ENCODE measurements around the gene RFX7.
"Not testable (repeated sequence)": the region's sequence is repeated elsewhere in the genome, so short reads cannot be mapped to it uniquely, and the experiment has no call there.

Gene RFX7

DNA sequence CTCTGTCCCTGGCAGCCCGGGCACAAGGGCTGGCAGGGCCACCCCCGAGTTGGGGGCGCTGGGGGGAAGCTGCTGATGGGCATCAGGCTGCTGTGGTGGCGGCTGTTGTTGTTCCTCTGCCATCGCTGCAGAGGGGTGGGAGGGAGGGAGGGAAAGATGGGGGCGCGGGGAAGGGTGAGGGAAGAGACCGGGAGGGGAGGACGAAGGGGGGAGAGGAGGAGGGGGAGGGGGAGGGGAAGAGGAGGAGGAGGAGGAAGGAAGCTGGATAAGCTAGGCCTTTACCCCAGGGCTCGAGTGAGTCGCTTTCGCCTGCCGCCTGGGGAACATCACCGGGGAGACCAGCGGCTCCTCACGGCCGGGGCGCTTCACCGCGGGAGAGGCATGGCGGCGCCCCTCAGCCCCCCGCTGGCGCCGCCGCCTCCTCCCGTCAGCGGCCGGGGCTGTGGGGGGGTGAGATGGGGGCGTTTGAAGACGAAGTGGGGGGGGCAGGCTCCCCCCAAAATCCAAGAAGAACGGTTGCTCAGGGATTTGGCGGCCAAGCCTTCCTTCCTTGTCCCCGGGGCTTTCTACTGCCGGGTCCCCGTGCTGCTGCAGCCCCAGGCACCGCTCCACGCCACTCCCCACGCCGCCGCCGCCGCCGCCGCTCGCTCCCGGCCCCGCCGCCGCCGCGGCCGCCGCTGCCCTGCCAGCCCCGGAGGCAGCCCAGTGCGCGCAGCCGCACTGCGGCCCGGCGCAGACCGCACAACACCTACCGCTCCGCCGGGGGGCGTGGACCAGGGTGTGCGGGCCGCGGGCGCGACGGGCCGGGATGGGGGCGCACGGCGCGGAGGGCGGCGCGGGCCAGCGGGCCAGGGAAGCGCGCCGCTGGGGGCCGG is at the start of gene RFX7:
Gene RFX7 (minus strand): TSS at position 717 of the 875 bp plus-strand sequence. CDS start 594 bp downstream, at position 123.
- peak; percentile 76 for DNase-seq

DNA sequence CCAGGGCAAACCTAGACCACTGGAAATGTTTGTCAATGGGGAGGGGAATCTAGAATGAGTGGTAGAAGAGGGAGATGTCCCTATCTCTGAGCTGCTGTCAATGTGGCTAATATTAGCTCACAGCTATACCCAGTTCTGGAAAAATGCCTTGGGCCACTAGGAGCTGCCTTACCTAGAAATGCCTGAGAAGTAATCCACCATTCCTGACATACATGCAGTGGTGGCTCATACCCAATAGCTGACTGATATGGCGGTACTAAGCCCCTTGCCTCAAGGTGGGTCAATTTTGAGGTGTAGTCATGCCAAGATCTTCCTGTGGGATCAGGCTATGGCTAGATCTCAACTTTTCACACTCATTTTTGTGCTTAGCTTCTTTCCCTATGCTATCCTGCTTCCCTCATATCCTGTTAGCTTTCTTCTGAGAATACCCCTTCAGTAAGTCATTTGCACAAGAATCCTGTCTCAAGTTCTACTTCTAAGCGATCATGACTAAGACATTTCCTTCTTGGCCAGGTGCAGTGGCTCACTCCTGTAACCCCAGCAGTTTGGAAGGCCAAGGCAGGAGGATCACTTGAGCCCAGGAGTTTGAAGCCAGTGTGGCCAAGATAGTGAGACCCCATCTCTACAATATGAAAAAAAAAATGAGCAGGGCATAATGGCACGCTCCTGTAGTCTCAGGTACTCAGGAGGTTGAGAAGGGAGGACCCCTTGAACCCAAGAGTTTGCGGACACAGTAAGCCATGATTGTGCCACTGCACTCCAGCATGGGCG is 49.1 kb upstream of the RFX7 start:
- no peak for DNase-seq

DNA sequence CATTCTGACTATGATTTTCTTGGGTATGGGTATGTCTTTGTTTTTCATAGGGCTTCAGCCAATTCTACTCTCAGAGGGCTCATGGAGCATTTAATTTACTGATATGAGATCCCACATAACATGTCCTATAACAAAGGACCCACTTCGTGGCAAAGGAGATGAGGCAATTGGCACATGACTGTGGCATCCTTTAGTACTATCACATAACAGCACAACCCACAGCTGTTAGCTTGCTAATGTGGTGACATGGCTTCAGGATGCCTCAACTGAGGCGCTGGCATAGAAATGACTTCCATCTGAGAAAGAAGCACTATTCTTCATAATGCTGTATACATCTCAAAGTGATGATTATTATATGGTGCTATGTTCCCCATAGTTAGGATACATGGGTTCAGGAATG is 48.1 kb upstream of the RFX7 start:
- DNase-seq = no peak

DNA sequence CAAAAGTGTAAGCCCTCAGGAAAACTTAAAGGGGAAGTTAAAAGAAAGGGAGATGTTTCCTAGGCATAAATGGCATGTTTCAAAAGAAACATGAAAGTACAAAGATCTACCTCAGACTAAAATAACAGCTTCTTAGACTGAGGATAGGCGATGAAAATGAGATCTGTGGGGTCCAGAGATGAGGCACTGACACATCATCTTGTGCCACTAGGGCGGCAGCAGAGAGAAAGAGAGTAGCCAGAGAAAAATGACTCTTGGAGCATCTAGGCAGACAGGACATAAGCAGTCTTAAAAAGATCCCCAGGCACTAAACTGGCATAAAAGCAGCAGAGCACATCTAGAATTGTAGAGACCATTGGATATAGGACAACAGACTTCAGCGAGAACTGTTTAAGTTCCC is 42.5 kb upstream of the RFX7 start:
- no peak for DNase-seq

DNA sequence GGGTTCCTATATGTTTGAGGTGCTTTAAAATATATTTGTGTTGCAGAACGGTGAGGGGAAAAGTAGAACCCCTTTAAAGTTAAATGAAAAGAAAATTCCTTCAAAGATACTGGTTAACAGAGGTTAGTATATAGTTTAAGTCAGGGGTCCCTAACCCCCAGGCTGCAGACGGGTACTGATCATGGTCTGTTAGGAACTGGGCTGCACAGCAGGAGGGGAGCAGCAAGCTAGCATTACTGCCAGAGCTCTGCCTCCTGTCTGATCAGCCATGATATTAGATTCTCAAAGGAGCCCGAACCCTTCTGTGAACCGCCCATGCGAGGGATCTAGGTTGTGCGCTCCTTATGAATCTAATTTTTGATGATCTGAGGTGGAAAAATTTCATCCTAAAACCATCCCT is 37.5 kb upstream of the RFX7 start:
- no peak for DNase-seq

DNA sequence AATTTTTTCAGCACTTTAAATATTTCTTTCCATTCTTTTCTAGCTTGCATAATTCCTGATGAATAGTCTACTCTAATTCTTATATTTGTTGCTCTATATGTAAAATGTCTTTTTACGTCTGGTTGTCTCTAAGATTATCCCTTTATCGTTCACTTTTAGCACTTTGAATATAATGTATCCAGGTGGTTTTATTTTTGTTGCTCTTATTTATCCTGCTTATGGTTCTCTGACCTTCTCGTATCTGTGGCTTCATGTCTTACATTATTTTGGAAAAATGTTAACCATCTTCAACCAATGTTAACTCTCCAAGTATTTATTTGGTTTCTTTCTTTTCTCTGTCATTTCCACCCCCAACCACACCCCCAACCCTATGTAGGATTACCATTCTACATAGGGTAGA is 30.0 kb upstream of the RFX7 start:
- no peak for DNase-seq

DNA sequence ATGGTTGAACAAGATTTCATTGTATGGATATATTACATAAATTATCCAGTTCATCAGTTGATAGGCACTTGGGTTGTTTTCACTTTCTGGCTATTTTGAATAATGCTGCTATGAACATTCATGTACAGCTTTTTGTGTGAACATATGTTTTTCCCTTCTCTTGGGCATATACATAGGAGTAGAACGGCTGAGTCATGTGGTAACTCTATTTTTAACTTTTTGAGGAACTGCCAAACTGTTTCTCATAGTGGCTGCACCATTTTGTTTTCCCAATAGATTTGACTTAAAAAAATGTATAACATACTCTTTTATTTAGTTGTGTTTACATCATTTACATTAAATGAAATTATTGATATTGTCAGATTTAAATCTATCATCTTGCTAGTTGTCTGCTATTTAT is 28.8 kb upstream of the RFX7 start:
- no peak for DNase-seq

DNA sequence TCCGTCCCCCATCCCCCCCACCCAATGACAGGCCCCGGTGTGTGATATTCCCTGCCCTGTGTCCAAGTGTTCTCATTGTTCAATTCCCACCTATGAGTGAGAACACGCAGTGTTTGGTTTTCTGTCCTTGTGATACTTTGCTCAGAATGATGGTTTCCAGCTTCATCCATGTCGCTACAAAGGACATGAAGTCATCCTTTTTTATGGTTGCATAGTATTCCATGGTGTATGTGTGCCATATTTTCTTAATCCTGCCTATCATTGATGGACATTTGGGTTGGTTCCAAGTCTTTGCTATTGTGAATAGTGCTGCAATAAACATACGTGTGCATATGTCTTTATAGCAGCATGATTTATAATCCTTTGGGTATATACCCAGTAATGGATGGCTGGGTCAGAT is 22.8 kb upstream of the RFX7 start:
- DNase-seq = not testable (repeated sequence)

DNA sequence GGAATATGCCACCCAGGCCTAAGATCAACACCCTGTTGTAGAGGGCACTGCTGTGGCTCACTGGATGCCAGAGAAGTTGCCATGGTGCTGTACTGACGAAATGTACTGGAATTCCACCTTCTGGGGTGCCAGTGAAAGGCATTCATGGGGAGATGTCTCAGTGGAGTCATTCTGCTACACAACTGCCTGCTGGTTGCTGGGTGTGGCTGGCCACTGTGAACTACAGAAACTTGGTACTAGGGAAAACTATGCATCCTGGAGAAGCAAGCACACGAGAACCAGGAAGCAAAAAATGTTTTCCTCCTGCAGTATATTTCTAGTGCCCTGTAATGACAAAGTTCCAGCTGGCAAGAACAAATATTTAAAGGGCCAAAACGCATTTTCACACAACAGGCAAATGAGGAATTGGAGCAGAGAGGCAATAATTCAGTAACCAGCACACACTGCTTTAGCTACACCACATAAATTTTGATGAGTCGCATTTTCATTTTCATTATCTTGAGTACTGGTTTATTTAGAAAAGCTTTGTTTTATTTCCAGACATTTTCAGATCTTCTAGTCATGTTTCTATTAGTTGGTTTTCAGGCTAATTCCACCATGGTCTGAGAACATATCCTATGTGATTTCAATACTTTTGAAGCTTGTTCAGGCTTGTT is 18.3 kb upstream of the RFX7 start:
- no peak for DNase-seq

DNA sequence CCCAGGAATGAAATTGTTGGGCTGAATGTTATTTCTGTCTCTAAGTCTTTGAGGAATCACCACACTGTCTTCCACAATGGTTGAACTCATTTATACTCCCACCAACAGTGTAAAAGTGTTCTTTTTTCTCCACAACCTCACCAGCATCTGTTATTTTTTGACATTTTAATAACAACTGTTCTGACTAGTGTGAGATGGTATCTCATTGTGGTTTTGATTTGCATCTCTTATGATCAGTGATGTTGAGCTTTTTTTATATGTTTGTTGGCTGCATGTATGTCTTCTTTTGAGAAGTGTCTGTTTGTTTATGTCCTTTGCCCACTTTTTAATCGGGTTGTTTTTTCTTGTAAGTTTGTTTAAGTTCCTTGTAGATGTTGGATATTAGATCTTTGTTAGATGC is 13.6 kb upstream of the RFX7 start:
- DNase-seq = not testable (repeated sequence)

DNA sequence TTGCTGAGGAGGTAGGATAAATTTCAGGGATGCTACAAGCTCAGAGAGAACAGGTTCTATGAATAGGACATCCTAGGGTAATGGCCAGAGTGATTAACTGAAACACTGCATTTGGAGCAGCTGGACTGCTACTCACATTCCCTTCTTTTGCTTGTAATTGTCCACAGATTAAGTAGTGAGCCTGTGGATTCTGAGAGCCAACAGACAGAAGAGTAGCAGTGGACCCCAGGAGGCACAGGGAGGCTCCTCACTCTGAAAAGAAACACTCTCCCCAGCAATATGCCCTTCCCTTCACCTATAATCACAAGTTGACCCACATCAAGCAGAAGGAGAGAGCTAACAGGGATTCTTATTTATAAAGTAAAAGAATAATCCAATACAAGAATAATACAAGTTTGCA is 10.6 kb upstream of the RFX7 start:
- DNase-seq = no peak

DNA sequence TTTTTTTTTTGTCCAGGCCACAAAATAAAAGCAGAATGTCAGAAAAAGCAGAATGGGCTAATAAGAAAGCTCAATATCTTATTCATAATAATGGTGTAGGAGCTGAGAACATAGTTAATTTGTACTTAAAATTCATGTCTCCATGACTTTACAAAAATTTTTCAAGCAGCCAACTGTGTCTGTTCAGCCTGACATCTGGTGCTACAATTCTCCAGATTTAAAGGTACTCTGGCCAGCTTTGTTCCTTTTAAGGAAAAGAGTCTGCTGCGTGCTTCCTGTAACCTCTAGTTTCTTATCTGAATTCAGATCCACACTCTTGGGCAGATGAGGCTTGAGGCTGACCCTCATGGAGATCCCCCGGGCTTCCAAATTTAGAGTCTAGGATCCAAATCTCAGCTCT is 8.7 kb upstream of the RFX7 start:
- no peak for DNase-seq

DNA sequence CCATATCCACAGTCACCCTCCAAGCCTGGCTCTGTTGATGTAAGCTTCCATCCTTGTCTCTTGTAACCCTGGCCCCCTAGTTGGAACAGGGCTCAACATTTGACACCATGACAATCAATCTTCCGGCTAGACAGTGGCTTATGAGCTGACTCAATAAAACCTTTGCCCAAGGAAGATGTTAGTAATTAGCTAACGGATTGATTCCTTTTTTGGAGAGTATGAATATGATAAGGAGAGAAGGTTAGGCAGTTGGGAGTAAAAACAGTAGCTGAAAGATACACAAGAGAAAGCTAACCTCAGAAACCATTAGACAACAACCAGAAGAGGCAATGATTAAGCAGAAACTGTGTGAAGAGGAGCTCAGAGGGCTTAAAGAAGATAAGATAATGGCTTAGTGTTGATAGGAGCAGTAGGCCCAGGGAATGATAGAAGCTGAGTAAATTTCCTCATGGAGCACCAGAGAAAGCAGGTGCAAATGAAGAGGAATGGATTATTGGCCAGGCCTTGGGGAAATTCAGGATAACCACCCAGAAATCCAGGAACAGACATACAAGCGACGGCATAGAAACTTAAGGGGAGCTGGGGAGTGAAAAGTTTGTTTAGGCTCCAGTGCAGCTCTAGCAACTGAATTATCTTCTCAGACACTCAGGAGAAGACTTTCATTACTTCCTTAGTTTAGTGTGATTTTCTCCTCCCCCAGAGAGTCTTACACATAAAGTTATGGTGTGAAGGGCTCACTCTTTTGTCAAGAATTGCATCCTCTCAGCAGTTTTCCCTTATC is 7.8 kb upstream of the RFX7 start:
- no peak for DNase-seq

DNA sequence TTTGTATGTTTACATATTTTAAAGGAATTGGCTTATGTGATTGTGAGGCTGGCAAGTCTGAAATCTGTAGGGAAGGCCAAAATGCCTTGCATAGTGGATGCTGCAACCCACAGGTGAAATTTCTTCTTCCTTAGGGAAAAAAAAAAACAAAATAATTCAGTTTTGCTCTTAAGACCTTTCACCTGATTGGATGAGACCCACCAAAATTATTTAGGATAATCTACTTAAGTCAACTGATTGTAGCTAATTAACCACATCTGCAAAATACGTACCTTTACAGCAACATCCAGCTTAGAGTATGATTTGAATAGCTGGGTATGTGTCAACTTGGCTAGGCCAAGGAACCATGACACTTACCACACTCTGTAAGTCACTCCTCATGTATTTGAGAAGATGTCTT is 6.9 kb upstream of the RFX7 start:
- no peak for DNase-seq

DNA sequence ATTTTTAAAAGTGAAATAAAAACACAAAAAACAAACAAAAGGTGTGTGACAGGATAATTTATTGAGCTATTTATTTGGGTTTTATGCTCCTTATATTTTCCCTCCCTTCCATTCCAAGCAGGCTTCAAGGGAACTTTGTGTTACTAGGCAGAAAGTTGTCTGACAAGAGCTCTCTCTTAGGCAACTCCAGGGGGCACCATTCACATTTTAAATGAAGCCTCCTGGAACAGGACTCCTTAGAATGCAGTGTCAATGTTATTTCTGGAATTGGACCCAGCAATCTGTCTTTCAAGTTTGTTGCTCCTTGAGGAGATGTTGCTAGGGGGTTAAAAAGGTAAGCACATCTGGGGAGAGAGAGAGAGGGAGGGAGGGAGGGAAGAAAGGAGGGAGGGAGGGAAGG is 5.4 kb upstream of the RFX7 start:
- peak; percentile 34 for DNase-seq

DNA sequence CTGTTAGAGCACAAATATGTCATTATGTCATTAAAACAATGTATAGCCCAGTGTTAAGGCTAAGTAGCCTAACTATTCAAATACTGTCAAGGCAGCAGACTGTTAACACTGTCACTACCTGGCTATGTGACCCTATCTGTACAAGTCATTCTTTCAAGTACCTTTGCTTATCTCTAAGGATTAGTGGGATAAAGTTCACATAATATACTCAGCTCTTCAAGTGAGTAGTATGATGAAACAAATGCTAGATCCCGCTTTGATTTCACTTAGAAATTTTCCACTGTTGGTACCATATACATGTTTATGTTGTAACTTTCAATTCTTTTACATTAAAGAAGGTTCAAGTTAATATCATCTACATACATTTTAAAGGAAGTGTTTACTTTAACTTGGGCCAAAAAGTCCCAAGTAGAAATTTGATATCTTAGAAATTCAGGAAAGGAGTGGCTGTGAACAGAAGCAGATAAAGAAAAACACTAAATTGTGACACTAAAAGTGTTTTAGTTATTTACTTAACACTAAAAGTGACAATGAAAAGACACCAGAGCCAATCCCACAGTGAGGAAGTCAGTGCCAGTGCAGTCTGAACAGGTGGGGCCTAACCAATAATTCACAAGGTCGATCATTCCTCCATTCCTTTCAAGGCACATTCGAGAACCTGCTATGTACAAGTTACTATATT is 4.8 kb upstream of the RFX7 start:
- DNase-seq = no peak

DNA sequence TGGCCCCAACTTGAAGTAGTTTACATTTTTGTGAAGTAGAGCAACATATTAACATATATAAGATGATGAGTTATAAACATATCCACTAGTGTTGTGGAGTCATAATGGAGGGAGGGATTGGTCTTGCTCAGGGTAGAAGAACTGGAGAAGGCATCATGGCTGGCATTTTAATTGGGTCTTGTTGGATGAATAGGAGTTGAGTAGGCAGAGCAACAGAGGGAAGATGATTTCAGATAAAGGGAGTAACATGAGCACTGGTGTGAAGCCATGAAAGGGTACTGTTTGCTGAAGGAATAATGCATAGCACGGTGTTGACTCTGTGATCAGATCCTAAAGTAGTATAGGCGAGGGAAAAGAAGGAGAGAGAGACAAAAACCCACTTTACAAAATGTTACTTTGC is 3.6 kb upstream of the RFX7 start:
- DNase-seq = no peak

DNA sequence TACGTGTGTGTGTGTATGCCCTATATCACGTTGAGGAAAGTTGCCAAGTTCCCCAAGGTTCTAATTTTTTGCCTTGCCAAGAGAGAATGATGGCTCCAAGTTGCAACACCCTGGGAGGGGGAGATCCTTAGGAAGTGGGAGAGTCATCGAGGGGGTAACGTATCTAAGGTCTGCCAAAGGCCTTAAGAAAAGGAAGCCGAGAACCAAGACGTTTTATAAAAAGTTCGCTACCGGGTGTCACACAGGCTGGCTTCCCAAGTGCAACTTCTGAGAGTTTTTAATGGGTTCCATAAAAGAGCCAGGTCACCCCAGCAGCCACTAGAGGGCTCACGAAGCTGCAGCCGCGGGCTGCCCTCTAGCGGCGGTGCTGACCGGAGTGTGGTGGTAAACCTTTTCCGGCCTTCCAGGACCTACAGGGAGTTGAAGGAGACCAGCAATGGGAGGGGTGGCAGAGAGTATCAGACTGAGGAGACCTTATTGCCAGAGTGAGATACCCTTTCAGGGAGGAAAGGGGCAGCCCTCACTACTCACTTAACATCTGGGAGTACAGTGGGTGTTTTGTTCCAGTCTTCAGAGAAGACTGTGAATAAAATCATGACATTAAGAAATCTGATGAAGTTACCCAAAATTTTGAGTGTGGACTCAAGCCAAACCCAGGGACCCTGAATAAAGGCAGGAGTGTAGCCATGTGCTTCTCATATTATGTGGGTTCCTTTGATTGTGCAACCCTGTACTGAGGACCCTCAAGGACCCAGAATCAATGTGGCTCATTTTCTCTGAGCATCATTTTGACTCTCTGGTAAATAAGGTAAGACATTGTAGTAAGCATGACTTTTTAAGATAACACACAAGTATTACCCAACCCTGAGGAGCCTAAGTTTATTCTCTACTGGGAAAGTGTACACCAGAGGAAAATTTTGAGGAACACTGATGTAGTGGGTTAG is 2.5 kb upstream of the RFX7 start:
- peak; percentile 84 for DNase-seq

DNA sequence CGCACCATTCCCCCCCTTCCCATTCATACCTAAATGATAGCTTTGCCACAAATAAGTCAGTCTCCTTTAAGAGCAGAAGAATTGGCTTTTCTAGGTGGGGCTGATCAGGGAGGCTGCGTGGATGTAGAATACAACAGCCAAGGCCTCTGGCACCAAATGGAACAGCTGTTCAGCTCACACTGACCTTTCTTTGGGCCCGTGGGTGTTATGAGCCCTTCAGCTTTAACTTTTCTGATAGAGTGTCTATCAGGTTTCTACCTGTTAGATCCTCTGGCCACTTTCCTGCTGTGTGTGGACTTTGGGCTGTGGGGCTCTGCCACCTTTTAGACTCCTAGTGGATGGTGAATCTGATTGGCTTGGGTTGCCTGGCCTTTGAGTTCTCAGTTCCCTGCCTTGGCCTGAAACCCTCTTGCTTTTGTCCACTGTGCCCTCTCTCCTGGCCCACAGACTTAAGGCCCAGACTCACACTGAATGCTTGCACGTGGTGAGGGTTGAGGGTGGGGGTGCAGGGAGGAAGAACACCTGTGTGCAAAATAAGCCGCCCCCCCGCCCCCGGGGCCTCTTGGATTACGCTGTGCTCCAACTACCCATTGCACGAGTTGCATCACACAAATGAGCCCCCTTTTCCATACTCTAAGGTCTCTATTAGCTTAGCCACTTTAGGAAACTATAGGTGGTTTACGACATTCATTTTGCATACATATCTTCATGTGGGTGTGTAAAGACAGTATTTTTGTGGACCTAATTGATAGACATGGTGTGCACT is 1.3 kb upstream of the RFX7 start:
- DNase-seq = peak; percentile 33
